Cerebellar cortex (tissue), 1 donor: Measurements from ENCODE around the gene GTSE1.
"Not testable (repeated sequence)": the region's sequence is repeated elsewhere in the genome, so short reads cannot be mapped to it uniquely, and the experiment has no call there.

Experiments used
- DNase-seq: peaks from one replicate; pipeline ENCODE4 v3.0.0-alpha.2; 2015; ENCODE audit warnings: low spot score

Gene GTSE1

GRCh38 chr22:46296257-46297150 lies at the start of gene GTSE1:
Gene GTSE1, plus strand, starts transcription at chr22:46296870. Its CDS starts 531 bp downstream, at chr22:46297401.
- peak; percentile 98 for DNase-seq

GRCh38 chr22:46247443-46247975 lies 49.2 kb upstream of the GTSE1 start:
- no peak for DNase-seq

- DNase-seq: peak; percentile 84
These were observed 46.5 kb upstream of the GTSE1 start, which contains the start of gene CDPF1 for GRCh38 chr22:46250035-46250782. Gene CDPF1, minus strand, starts transcription at chr22:46250293. Its CDS starts 2,009 bp downstream, at chr22:46248284.

- no peak for DNase-seq
These were observed 45.9 kb upstream of the GTSE1 start for GRCh38 chr22:46250783-46251125.

GRCh38 chr22:46251266-46251665 lies 45.4 kb upstream of the GTSE1 start:
- DNase-seq: no peak

GRCh38 chr22:46251816-46252380 lies 44.8 kb upstream of the GTSE1 start:
- no peak for DNase-seq

GRCh38 chr22:46256358-46256958 lies 40.2 kb upstream of the GTSE1 start:
- no peak for DNase-seq

- DNase-seq: no peak
These were observed 37.3 kb upstream of the GTSE1 start for GRCh38 chr22:46259374-46259773.

GRCh38 chr22:46260038-46260437 lies 36.6 kb upstream of the GTSE1 start:
- no peak for DNase-seq

- no peak for DNase-seq
These were observed 34.0 kb upstream of the GTSE1 start for GRCh38 chr22:46262449-46263215.

- no peak for DNase-seq
These were observed 33.5 kb upstream of the GTSE1 start, which contains the start of gene PKDREJ for GRCh38 chr22:46263216-46263590. Gene PKDREJ, minus strand, starts transcription at chr22:46263343. Its CDS starts 21 bp downstream, at chr22:46263322.

GRCh38 chr22:46264520-46264919 lies 32.1 kb upstream of the GTSE1 start:
- not testable (repeated sequence) for DNase-seq

GRCh38 chr22:46265627-46266026 lies 31.0 kb upstream of the GTSE1 start:
- not testable (repeated sequence) for DNase-seq

- peak; percentile 63 for DNase-seq
These were observed 29.0 kb upstream of the GTSE1 start, which contains the start of gene TTC38 for GRCh38 chr22:46267431-46268279. Gene TTC38, plus strand, starts transcription at chr22:46268008. Its CDS starts 32 bp downstream, at chr22:46268040.

- DNase-seq: no peak
These were observed 27.1 kb upstream of the GTSE1 start for GRCh38 chr22:46269564-46269963.

- no peak for DNase-seq
These were observed 24.5 kb upstream of the GTSE1 start for GRCh38 chr22:46272196-46272595.

GRCh38 chr22:46272762-46273431 lies 23.8 kb upstream of the GTSE1 start:
- no peak for DNase-seq

GRCh38 chr22:46273432-46274148 lies 23.1 kb upstream of the GTSE1 start:
- no peak for DNase-seq

GRCh38 chr22:46274381-46274780 lies 22.3 kb upstream of the GTSE1 start:
- DNase-seq: no peak
